Esophagus squamous epithelium (tissue), 5 donors: ENCODE data around the gene EPB41L4B. TPM values are rescaled to one million over a fixed set of nuclear protein-coding genes. Genes with fewer than 3 reads are reported as not detected.

Experiments used
- DNase-seq: peaks from one replicate; lab custom pipeline; 2025; lab: John Stamatoyannopoulos, UW
- H3K27ac ChIP-seq, 4 donors: fragments of 200-600 bp; sonication (generic); one replicate each; pipeline ENCODE4 v1.5.1; 2016 to 2019; ENCODE audit warnings: mild to moderate bottlenecking in 1 of 4
- H3K27me3 ChIP-seq, 4 donors: fragments of 200-600 bp; sonication (generic); 1 replicate in 3 of 4; 2 replicates in 1 of 4; pipeline versions ENCODE4 v1.5.1 to v1.6.0; 2017 to 2021; ENCODE audit warnings: antibody characterized with exemption in 1 of 4
- H3K36me3 ChIP-seq, 3 donors: fragments of 200-600 bp; sonication (generic); one replicate each; pipeline ENCODE4 v1.5.1; 2016 to 2019
- H3K4me1 ChIP-seq, 3 donors: fragments of 200-600 bp; sonication (generic); one replicate each; pipeline ENCODE4 v1.5.1; 2017 to 2019
- H3K4me3 ChIP-seq, 4 donors: fragments of 200-600 bp; sonication (generic); 1 replicate in 3 of 4; 2 replicates in 1 of 4; pipeline ENCODE4 v1.5.1; 2016 to 2019; ENCODE audit warnings: mild to moderate bottlenecking in 2 of 4, moderate library complexity in 1 of 4
- H3K9me3 ChIP-seq, 3 donors: fragments of 200-600 bp; sonication (generic); one replicate each; pipeline ENCODE4 v1.5.1; 2016 to 2019
- CTCF ChIP-seq, 6 experiments: fragments of 450-650 bp in 4 of 6; fragments of 200-600 bp in 2 of 6; sonication (generic) in 2 of 6; IDR thresholded peaks; one replicate each; pipeline ENCODE4 v1.5.1; 2016 to 2019; ENCODE audit warnings: antibody characterized with exemption in 6 of 6, mild to moderate bottlenecking in 4 of 6, moderate library complexity in 4 of 6
- POLR2A ChIP-seq, 4 donors: fragments of 450-650 bp; IDR thresholded peaks; one replicate each; pipeline ENCODE4 v1.6.1; 2017; ENCODE audit warnings: antibody characterized with exemption in 4 of 4, mild to moderate bottlenecking in 4 of 4, moderate library complexity in 3 of 4
- WGBS, 2 donors: methylation state at CpG; one replicate each; pipeline ENCODE4 v1.1.5; 2018; 5-methylcytosine and 5-hydroxymethylcytosine counted together
- intact Hi-C: fragments of 100-400 bp; cut with DNase I; formaldehyde crosslinking; loops from one replicate; pipeline ENCODE4 v1.15.0; 2022
- total RNA-seq, 4 donors: library from RNA; depleted of rRNA; stranded (reverse); fragments of >200 nt; gene quantifications; one replicate each; pipeline ENCODE4 v1.1.0, GENCODE V29; 2016
- donor health status: DM: yes; HTN: yes; CAD: no.

Gene EPB41L4B
- total RNA-seq, 4 donors from 2014 or later = 0.45 to 3.8 (median 1.8) TPM

GRCh38 chr9:109303900-109304299, 17.0 kb downstream of the EPB41L4B start:
- peaks cover 0 to 96% (median 0%) of the 10 kb centered on the region in 4 donors for H3K27me3 ChIP-seq
- no peaks in the 10 kb centered on the region for H3K4me1 ChIP-seq
- no peak overlapping the region for H3K4me3 ChIP-seq
- WGBS, 2 donors = 66 to 87% methylated on average over 2 of the region's 2 CpGs
- intact Hi-C loops = no loop called here
- DNase-seq = no peak
- no peaks in the 10 kb centered on the region for H3K36me3 ChIP-seq
- H3K9me3 ChIP-seq = no peaks in the 10 kb centered on the region
- no peak overlapping the region for H3K27ac ChIP-seq
- no peak for TF ChIP-seq CTCF (IDR thresholded peaks at IDR 0.05)
- TF ChIP-seq POLR2A (IDR thresholded peaks at IDR 0.05) = no peak

GRCh38 chr9:109302606-109303005, 18.3 kb downstream of the EPB41L4B start:
- Histone ChIP-seq H3K27me3 (peaks cover 0 to 89% (median 0%) of the 10 kb centered on the region in 4 donors), H3K9me3 (no peaks in the 10 kb centered on the region), H3K27ac (no peak overlapping the region), H3K4me1 (peaks cover 0 to 6% (median 0%) of the 10 kb centered on the region in 3 donors), H3K36me3 (no peaks in the 10 kb centered on the region), H3K4me3 (no peak overlapping the region)
- 90 to 100% methylated on average over 1 to 5 of the region's 5 CpGs for whole genome bisulfite sequencing, 2 donors
- DNase-seq = no peak
- intact Hi-C loops = no loop called here
- TF ChIP-seq CTCF (IDR thresholded peaks at IDR 0.05) (no peak), POLR2A (IDR thresholded peaks at IDR 0.05) (no peak)

- no peak for DNase-seq
- intact Hi-C loops = no loop called here
- WGBS, 2 donors = 76 to 81% methylated on average over 2 of the region's 2 CpGs
Measured at GRCh38 chr9:109301012-109301411, 19.8 kb downstream of the EPB41L4B start.

GRCh38 chr9:109299891-109300290, 21.0 kb downstream of the EPB41L4B start:
- TF ChIP-seq POLR2A (IDR thresholded peaks at IDR 0.05) = no peak
- TF ChIP-seq CTCF (IDR thresholded peaks at IDR 0.05) = no peak
- Histone ChIP-seq H3K36me3 (no peaks in the 10 kb centered on the region), H3K27me3 (peaks cover 0 to 91% (median 0%) of the 10 kb centered on the region in 4 donors), H3K4me1 (peaks cover 0 to 7% (median 0%) of the 10 kb centered on the region in 3 donors), H3K9me3 (no peaks in the 10 kb centered on the region), H3K4me3 (no peak overlapping the region), H3K27ac (no peak overlapping the region)
- DNase-seq = no peak
- WGBS, 2 donors = 85 to 89% methylated on average over 9 to 10 of the region's 11 CpGs
- intact Hi-C loops = no loop called here

More at GRCh38 chr9:109301012-109301411, 19.8 kb downstream of the EPB41L4B start:
- H3K9me3 ChIP-seq = no peaks in the 10 kb centered on the region
- TF ChIP-seq CTCF (IDR thresholded peaks at IDR 0.05) (no peak), POLR2A (IDR thresholded peaks at IDR 0.05) (no peak)
- no peaks in the 10 kb centered on the region for H3K36me3 ChIP-seq
- H3K4me3 ChIP-seq = no peak overlapping the region
- H3K27ac ChIP-seq = no peak overlapping the region
- peaks cover 0 to 7% (median 0%) of the 10 kb centered on the region in 3 donors for H3K4me1 ChIP-seq
- H3K27me3 ChIP-seq = peaks cover 0 to 90% (median 0%) of the 10 kb centered on the region in 4 donors

GRCh38 chr9:109297899-109298298, 23.0 kb downstream of the EPB41L4B start:
- 11 to 24% methylated on average over 1 of the region's 1 CpG for WGBS, 2 donors
- intact Hi-C loops = no loop called here
- Histone ChIP-seq H3K36me3 (no peaks in the 10 kb centered on the region), H3K4me1 (peaks cover 0 to 7% (median 0%) of the 10 kb centered on the region in 3 donors), H3K27ac (no peak overlapping the region), H3K9me3 (no peaks in the 10 kb centered on the region), H3K4me3 (no peak overlapping the region), H3K27me3 (peaks cover 0 to 82% (median 0%) of the 10 kb centered on the region in 4 donors)
- no peak for DNase-seq
- no peak for TF ChIP-seq POLR2A (IDR thresholded peaks at IDR 0.05)
- no peak for TF ChIP-seq CTCF (IDR thresholded peaks at IDR 0.05)
